NCI-H460 (cell line): ENCODE data around the gene PPY. TPM values are rescaled to one million over a fixed set of nuclear protein-coding genes. Genes with fewer than 3 reads are reported as not detected.
A peak's percentile ranks its signal among the peaks of the same experiment; 100 is the strongest.
"Not testable (repeated sequence)": the region's sequence is repeated elsewhere in the genome, so short reads cannot be mapped to it uniquely, and the experiment has no call there.

ENCODE experiments used
- DNase-seq: peaks from one replicate; pipeline ENCODE4 v3.0.0-alpha.2; 2016; ENCODE audit warnings: low read depth; ENCODE audit errors: extremely low read depth
- total RNA-seq: library from RNA; depleted of rRNA; stranded (reverse); fragments of >200 nt; shearing (Covaris generic); gene quantifications from 2 replicates; pipeline ENCODE4 v1.2.3, GENCODE V29; 2014; rRNA removed

PPY gene
- total RNA-seq, 1 experiment from 2014 or later: not detected

GRCh38 chr17:43907998-43908721 is 34.1 kb downstream of the PPY start:
- DNase-seq: peak; percentile 14

DNA sequence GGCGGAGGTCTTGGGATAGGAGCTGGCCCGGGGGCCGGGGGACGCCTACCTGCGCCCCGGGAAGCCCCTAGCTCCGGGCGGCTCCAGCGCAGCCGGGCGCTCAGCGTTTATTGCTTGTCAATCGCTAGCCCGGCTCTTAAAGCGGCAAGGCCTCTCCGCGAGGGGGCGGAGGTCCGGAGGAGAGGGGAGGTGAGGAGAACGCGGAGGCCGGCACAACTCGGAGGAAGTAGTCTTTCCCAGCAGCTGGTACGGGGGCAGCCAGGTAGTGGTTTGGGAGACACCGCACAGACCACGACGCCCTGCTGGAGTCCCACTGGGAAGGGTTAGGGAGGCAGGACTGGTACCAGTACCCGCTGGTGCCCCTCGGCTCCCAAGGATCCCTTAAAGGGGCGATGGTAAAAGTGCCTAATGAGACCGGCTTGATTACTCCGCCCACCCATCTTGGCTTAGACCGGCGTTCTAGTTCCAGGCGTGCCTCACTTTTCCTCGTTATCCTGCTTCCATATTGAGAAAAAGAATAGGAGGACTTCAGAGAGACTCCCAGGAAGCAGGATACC is 34.8 kb downstream of the PPY start, which contains the start of gene MPP2:
Gene MPP2 (minus strand): TSS at position 112 of the 557 bp plus-strand sequence. CDS start 3,076 bp downstream, outside the sequence.
- DNase-seq: peak; percentile 23

DNA sequence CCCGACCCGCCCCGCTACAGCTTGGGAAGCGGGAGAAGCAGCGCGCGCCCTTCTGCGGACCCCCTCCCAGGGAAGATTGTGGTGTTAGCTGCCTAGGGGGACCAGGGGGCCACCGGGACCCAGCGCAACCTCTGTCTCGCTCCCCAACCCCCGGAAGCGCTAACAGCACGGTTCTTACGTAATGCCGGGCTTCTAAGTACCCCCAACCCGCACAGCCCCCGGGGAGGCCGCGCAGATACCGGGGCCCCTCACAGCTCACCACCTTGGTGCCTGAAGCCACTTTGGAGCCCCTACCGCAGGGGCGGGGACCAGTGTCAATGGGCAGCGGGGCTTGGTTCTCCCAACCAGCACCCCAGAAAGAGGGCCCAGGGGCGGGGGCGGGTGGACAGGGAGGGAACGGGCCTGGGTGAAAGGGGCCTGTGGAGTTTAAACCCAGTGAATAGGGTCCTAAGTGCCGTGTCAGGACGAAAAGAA is 35.3 kb downstream of the PPY start:
- no peak for DNase-seq

DNA sequence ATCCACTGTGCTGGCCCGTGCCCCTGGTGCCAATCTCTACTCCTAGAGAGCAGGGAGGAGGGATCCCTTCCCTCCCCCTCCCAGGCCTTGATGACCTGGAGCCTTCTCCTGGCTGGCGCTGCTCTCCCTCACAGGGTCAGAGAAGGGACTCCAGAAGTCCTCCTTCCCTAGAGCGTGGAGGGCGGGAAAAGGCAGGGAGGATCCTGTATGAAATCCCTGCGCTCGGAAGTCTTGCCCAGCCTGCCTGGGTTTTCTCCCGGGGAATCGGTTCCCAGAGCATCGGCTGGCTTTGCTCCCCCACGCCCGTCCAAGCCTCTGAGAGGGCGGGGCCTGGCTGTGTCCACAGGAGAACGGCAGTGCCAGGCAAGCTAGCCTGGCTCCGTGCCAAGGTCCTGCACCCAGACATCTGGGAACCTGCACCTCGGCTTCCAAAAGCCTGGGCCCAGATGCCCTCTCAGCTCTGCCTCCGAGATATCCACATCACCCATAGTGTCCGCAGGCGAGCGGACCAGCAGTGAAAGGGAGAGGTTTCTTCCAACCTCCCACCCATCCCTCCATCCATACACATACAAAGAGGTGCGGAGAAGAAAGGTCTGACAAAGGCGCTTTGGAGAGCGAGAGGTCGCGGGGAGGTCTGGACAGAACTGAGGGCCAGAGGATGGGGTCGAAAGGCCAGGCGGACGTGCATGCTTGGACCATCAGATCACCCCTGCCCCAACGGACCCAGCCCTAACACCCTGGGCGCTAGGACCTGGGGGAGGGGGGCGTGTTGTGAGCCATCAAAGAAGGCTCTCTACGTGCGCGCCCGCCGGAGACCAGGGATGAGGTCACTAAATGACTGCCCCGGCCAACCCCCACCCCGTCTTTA is 36.1 kb downstream of the PPY start:
- DNase-seq: no peak

DNA sequence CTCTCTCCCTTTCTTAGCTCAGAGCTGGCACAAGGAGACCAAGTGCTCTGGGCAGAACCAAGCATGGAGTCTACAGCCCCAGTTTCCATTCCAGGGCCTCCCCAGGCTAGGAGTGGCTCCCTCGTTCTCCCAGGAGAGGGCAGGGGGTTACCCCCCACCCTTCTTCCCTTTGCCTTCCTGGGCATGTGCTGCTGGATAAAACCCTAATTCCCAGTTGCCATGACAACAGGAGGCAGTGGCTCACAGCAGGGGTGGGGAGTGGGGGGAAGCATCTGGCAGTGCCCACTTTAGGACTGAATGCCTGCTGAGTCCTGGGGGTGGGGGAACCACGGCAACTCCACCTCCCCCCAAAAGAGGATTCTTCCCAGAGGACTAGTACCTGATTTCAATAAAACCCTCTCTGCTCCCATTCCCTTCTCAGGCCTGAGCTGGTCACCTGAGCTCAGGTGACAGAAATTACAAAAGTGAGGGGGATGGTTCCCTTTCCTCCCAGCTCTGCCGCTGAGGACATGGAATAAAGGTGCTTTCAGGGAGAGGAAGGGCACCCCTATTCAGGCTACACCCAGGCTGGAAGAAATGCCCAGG is 36.8 kb downstream of the PPY start:
- no peak for DNase-seq

DNA sequence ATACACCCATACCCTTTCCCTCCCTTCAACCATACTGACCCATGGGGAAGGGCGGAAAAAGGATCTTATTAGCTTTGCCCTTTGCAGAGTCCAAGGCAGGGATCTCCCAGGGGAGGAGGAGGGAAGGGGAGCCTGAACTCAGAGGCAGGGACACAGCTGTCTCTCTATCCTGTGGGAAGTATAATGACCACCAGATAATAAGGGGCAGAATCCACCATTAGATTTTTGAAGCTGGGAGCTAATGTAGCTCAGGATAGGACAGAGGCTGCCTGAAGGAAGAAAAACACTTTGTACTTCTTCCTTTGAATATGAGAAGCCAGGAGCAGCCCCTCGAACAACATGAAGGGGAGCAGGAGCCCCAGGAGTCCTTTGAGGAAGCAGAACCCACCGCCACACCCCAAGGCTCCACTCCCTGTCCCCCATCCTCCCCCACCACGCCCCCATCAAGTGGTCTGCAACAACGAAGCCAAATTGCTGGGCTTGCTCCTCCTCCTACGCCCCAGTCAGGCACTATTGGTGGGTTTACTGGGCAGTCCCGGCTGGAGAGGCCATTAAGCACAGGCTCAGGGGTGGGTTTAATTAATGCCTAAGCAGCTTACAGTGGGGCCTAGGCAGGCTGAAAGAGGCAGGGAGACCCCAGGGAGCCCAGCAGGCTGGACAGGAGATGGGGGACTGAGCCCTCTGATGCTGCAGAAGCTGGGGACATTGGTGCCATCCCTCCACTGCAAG is 40.3 kb downstream of the PPY start:
- no peak for DNase-seq

GRCh38 chr17:43900858-43901754 is 41.2 kb downstream of the PPY start:
- no peak for DNase-seq

DNA sequence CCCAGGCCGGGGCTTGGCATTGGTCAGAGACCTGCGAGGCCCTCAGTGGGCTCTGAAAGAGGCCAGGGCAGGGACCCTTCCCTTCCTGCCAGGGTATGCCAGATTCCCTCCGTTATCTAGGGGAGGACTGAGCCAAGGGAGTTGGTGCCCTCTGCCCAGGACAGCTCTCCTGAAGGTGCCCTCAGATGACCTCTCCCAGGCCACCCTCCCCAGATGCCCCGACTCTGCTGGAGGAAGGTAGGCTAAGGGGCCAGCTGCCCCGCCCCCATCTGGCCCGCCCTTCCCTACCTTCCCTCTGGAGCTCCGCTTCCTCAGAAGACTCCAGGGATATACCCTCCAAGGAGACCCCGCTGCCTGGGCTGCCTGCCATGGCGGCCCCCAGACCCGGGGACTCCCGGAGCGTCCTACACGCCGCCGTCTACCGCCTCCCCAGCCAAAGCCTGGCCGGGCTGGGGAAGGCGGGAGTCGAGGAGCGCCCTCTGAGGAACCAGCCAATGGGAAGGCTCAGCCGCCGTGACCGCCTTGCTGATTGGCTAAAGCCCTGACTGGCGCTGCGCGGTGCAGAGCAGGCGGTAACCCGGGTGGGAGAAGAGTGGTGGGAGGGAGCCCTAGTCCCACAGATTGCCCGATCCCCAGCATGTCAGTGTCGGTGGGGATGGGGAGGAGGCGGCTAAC is 42.0 kb downstream of the PPY start:
- DNase-seq: peak; percentile 86

DNA sequence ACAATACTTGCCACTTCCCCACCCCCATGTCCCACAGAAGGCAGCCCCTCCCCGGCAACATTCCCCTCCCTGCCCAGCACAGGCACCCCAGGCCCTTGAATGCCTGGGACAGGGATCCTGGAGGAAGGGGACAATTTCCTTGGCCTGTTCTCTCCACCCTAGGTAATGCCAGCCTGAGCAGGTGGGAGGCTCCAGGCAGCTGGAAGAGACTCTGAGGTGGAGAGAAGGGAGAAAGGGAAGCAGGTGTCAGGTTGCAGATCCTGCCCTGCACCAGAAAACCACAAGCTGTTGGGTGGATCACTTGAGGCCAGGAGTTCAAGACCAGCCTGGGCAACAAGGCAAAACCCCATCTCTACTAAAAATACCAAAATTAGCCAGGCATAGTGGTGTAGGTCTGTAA is 43.8 kb downstream of the PPY start:
- DNase-seq: no peak

GRCh38 chr17:43897831-43898230 is 44.4 kb downstream of the PPY start:
- no peak for DNase-seq

GRCh38 chr17:43894494-43894893 is 47.8 kb downstream of the PPY start:
- DNase-seq: not testable (repeated sequence)

DNA sequence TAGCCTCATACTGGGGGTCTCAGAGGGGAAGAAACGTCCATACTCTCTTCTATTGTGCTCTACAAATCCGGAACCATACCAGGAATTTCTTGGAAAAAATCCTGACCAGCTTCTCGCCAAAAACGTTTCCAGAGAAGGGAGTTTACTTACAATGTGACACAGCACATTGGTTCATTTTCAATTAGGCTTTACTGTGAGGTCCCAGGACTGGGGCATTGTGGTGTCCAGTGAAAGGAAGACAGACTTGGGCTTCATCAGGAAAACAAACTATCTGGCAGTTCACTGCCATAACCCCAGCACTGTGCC is 49.7 kb downstream of the PPY start:
- no peak for DNase-seq

- no peak for DNase-seq
Measured at GRCh38 chr17:43891851-43892646, 50.2 kb downstream of the PPY start.

Other genes with a start within 250 kb of the PPY start
- gene SOST, start 183.7 kb downstream of the PPY start, total RNA-seq: not detected in 2 replicates
- 40.2 and 41.8 TPM in 2 replicates for gene DUSP3, start 163.5 kb downstream of the PPY start, total RNA-seq
- 0.09 TPM in 1 of 2 replicates, not detected in the other for gene CFAP97D1, start 162.0 kb downstream of the PPY start, total RNA-seq
- 9.6 and 13.4 TPM in 2 replicates for gene MPP3, start 109.3 kb downstream of the PPY start, total RNA-seq
- gene CD300LG, start 95.3 kb downstream of the PPY start, total RNA-seq: not detected in 2 replicates
- gene MPP2, start 34.9 kb downstream of the PPY start, total RNA-seq: 0.29 and 0.74 TPM in 2 replicates
- not detected in 2 replicates for gene PYY, start 11.5 kb upstream of the PPY start, total RNA-seq
- 0.25 and 0.58 TPM in 2 replicates for gene NAGS, start 62.1 kb upstream of the PPY start, total RNA-seq
- gene TMEM101, start 72.5 kb upstream of the PPY start, total RNA-seq: 40.0 and 44.6 TPM in 2 replicates
- gene LSM12, start 124.2 kb upstream of the PPY start, total RNA-seq: 74.5 and 76.3 TPM in 2 replicates
- gene G6PC3, start 128.3 kb upstream of the PPY start, total RNA-seq: 59.3 and 62.0 TPM in 2 replicates
- gene HDAC5, start 181.2 kb upstream of the PPY start, total RNA-seq: 6.3 and 8.9 TPM in 2 replicates
- 4.0 and 4.8 TPM in 2 replicates for gene HROB, start 199.5 kb upstream of the PPY start, total RNA-seq
- not detected in 2 replicates for gene ASB16, start 228.2 kb upstream of the PPY start, total RNA-seq
- gene TMUB2, start 244.5 kb upstream of the PPY start, total RNA-seq: 28.6 and 32.6 TPM in 2 replicates